Measurements from ENCODE around the gene PFKL.

Gene PFKL

DNA sequence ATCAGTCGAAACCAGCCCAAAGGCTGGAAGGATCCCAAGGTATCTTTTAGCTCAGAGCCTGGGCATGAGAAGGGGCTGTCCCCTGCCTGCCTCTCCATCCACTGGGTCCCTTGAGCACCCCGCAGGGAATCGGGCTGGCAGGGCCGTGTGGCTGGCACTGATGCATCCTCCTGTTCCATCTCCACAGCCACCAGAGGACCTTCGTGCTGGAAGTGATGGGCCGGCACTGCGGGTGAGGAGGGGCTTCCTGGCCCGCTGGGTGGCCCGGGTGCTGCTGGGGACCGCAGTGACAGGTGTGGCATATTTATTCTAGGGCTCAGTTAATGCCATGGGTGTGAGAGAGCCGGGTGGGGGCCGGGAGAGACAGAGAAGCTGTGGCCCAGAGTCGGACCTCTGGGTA is 13.6 kb downstream of the PFKL start:
- H3K4me1 Mint-ChIP-seq, result no peaks in the 10 kb centered on the region
- no peak overlapping the region for H3K4me3 Mint-ChIP-seq
- no peak overlapping the region for H3K27ac Mint-ChIP-seq
- no peaks in the 10 kb centered on the region for H3K9me3 Mint-ChIP-seq
- H3K36me3 Mint-ChIP-seq, result peaks cover 2% of the 10 kb centered on the region
- H3K27me3 Mint-ChIP-seq, result no peaks in the 10 kb centered on the region

GRCh38 chr21:44314128-44314527 is 14.3 kb downstream of the PFKL start:
- H3K4me3 Mint-ChIP-seq, result no peak overlapping the region
- no peaks in the 10 kb centered on the region for H3K27me3 Mint-ChIP-seq
- no peak overlapping the region for H3K27ac Mint-ChIP-seq
- no peaks in the 10 kb centered on the region for H3K4me1 Mint-ChIP-seq
- no peaks in the 10 kb centered on the region for H3K9me3 Mint-ChIP-seq
- peaks cover 2% of the 10 kb centered on the region for H3K36me3 Mint-ChIP-seq

DNA sequence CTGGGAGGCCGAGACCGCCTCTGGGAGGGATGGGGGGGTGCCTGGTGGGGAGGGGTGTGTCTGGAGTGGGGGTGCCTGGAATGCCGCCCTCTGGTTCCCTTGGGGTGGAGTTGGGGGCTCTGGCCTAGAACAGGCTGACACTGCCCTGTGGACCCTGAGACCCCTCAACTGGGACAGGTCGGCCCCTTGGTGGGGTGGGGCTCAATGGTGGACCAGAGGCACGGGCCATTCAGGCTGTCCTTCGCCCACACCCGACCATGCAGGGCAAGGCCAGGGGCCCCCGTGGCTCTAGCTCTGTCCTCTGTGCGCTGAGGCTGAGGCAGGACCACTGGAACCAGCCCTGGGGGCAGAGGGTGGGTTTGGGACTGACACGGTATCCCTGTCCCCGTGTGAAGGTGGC is 14.7 kb downstream of the PFKL start:
- Mint-ChIP-seq H3K27me3 (no peaks in the 10 kb centered on the region), H3K27ac (no peak overlapping the region), H3K9me3 (no peaks in the 10 kb centered on the region), H3K4me3 (no peak overlapping the region), H3K4me1 (no peaks in the 10 kb centered on the region), H3K36me3 (peaks cover 2% of the 10 kb centered on the region)

DNA sequence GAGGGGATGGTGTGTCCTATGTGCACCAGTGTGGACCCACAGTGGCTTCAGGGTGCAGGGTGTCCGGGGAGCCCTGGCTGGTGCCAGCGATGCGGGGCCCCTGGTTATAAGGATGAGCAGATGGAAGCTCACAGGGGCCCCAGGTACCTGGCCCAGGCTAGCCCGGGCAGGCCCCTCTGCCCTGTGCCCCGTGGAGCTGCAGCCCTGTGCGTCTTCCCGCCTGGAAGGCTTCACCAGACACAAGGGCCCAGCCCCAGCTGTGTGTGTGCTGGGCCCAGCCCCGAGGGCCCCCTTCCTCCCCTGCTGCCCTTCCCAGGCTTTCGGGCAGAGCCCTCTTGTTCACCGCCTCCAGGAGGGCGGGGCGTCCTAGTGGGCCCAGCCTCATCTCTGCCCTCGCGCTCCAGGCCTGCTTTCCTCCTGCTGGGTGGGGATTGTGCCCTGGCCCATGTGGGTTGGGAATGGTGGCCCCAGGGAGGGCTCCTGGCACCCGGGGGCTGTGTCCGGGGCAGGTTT is 15.9 kb downstream of the PFKL start:
- peaks cover 2% of the 10 kb centered on the region for H3K36me3 Mint-ChIP-seq
- no peak overlapping the region for H3K27ac Mint-ChIP-seq
- H3K4me1 Mint-ChIP-seq, result no peaks in the 10 kb centered on the region
- H3K9me3 Mint-ChIP-seq, result no peaks in the 10 kb centered on the region
- H3K4me3 Mint-ChIP-seq, result no peak overlapping the region
- no peaks in the 10 kb centered on the region for H3K27me3 Mint-ChIP-seq

GRCh38 chr21:44316277-44316900 is 16.5 kb downstream of the PFKL start:
- Mint-ChIP-seq H3K9me3 (no peaks in the 10 kb centered on the region), H3K4me1 (no peaks in the 10 kb centered on the region), H3K27me3 (no peaks in the 10 kb centered on the region), H3K27ac (peak overlapping the region; percentile 72), H3K4me3 (no peak overlapping the region), H3K36me3 (no peaks in the 10 kb centered on the region)

- H3K4me3 Mint-ChIP-seq, result no peak overlapping the region
- H3K36me3 Mint-ChIP-seq, result no peaks in the 10 kb centered on the region
- H3K27ac Mint-ChIP-seq, result no peak overlapping the region
- H3K4me1 Mint-ChIP-seq, result no peaks in the 10 kb centered on the region
- H3K27me3 Mint-ChIP-seq, result no peaks in the 10 kb centered on the region
- no peaks in the 10 kb centered on the region for H3K9me3 Mint-ChIP-seq
These were observed 17.5 kb downstream of the PFKL start for GRCh38 chr21:44317241-44317782.

- Mint-ChIP-seq H3K9me3 (no peaks in the 10 kb centered on the region), H3K4me1 (no peaks in the 10 kb centered on the region), H3K27ac (no peak overlapping the region), H3K27me3 (no peaks in the 10 kb centered on the region), H3K4me3 (no peak overlapping the region), H3K36me3 (no peaks in the 10 kb centered on the region)
These were observed 18.0 kb downstream of the PFKL start for GRCh38 chr21:44317871-44318270.

DNA sequence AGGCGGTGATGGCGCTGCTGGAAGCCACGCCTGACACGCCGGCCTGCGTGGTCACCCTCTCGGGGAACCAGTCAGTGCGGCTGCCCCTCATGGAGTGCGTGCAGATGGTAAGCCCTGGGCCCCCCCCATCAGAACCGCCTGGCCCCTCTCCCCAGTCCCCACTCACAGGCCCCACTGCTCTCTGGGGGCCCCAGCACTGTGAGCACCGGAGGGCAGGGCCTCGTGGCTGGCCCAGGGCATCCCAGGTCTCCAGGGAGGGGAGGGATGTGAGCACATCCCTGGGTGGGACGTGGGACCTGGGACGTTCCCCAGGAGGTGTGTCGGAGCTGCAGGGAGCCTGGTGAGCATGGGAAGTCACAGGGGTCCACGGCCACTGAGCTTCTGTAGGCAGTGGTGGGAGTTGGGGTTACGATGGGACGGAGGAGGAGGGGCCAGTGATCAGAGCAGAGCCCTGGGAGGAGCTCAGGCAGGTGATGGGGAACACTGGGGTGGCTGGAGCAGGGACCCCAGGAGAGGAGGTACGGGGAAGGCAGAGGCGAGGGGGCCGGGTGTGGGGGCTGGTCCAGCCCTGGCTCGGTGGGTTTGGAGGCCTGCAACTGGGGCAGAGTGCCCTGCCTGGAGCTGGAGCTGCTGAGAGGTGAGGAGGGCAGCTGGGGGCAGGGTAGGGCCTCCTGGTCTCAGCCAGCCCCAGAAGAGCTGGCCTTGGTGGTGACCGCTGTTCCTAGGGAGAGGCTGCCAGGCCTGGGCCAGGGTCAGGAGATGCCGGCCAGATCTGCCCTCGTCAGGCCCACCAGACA is 18.8 kb downstream of the PFKL start:
- no peaks in the 10 kb centered on the region for H3K27me3 Mint-ChIP-seq
- H3K27ac Mint-ChIP-seq, result no peak overlapping the region
- H3K36me3 Mint-ChIP-seq, result no peaks in the 10 kb centered on the region
- no peaks in the 10 kb centered on the region for H3K9me3 Mint-ChIP-seq
- H3K4me3 Mint-ChIP-seq, result no peak overlapping the region
- H3K4me1 Mint-ChIP-seq, result no peaks in the 10 kb centered on the region

DNA sequence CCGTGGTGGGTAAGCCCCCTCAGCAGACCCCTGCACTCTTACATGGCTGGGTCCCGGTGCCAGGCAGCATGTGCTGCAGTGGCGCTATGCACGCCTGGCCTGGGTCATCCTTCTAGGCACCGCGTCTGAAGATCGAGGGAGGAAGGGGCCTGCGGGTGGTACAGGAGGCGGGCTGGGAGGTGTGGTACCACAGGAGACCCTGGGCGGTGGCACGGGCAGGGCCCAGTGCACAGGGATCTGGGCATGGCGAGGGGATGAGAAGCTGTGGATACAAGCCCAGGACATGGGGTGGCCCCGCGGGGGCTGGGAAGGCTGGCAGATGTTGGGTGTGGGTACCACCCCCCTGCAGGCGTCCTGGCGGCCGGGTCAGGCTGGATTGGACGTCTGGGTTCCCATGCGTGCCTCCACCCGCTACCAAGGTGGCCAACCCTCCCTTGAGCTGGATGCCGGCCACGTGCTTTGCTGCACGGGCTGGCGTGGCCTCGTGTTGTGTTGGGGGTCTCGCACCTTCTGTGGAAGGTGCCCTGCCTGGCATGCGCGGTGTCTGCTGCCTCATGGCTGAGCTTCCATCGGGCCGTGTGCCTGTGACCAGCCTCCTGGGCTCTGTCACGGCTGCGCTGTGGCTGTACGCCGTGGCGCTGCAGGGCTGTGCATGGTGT is 19.7 kb downstream of the PFKL start:
- Mint-ChIP-seq H3K4me3 (no peak overlapping the region), H3K9me3 (no peaks in the 10 kb centered on the region), H3K4me1 (no peaks in the 10 kb centered on the region), H3K27me3 (no peaks in the 10 kb centered on the region), H3K36me3 (no peaks in the 10 kb centered on the region), H3K27ac (no peak overlapping the region)

GRCh38 chr21:44320847-44321246 is 21.0 kb downstream of the PFKL start:
- Mint-ChIP-seq H3K4me3 (no peak overlapping the region), H3K27me3 (no peaks in the 10 kb centered on the region)

GRCh38 chr21:44321846-44322450 is 22.1 kb downstream of the PFKL start:
- Mint-ChIP-seq H3K27me3 (no peaks in the 10 kb centered on the region), H3K4me3 (no peak overlapping the region), H3K9me3 (no peaks in the 10 kb centered on the region), H3K4me1 (no peaks in the 10 kb centered on the region), H3K27ac (no peak overlapping the region), H3K36me3 (no peaks in the 10 kb centered on the region)

More at GRCh38 chr21:44320847-44321246, 21.0 kb downstream of the PFKL start:
- no peaks in the 10 kb centered on the region for H3K9me3 Mint-ChIP-seq
- no peak overlapping the region for H3K27ac Mint-ChIP-seq
- no peaks in the 10 kb centered on the region for H3K36me3 Mint-ChIP-seq
- H3K4me1 Mint-ChIP-seq, result no peaks in the 10 kb centered on the region

DNA sequence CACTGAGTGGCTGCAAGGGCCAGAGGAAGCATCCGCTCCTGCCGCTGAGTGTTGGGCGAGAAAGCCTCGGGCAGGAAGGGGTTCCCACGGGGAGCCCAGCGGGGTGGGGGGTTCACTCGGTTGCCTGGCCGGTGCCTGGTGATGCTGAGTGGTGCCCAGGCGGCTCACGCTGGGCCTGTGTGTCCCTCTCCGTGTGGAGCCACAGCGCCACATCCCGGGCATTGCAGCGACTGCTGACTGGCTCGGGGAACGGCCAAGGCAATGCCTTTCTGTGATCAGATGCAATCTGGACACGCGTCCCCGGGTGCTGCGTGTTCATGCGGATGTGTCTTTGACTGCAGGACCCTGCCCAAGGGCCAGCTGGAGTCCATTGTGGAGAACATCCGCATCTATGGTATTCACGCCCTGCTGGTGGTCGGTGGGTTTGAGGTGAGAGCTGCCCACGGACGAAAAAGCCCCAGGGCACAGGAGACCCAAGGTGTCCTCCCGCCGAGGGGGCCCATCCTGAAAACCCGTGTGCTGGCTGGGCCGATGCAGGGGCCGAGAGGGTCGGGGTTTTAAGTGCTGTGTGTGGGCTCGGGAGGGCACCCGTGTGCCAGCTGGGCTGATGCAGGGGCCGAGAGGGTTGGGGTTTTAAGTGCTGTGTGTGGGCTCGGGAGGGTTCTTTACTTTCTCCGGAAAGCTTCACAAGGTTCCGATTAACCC is 22.9 kb downstream of the PFKL start:
- Mint-ChIP-seq H3K27me3 (no peaks in the 10 kb centered on the region), H3K4me3 (no peak overlapping the region), H3K36me3 (no peaks in the 10 kb centered on the region), H3K4me1 (no peaks in the 10 kb centered on the region), H3K9me3 (no peaks in the 10 kb centered on the region), H3K27ac (no peak overlapping the region)

DNA sequence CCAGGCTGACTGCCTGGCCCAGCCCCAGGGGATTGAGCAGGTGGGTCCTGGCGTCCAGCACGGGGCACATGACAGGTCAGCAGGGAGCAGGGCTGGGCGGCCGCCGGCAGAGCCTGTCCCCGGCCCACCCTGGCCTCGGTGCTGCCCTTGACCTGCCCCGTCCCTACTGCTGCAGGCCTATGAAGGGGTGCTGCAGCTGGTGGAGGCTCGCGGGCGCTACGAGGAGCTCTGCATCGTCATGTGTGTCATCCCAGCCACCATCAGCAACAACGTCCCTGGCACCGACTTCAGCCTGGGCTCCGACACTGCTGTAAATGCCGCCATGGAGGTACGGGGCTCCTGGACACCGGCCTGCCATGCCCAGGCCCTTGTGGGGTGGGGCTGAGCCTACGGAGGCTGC is 23.7 kb downstream of the PFKL start:
- no peak overlapping the region for H3K4me3 Mint-ChIP-seq
- H3K36me3 Mint-ChIP-seq, result no peaks in the 10 kb centered on the region
- no peaks in the 10 kb centered on the region for H3K27me3 Mint-ChIP-seq
- H3K4me1 Mint-ChIP-seq, result no peaks in the 10 kb centered on the region
- H3K9me3 Mint-ChIP-seq, result no peaks in the 10 kb centered on the region
- no peak overlapping the region for H3K27ac Mint-ChIP-seq

- no peak overlapping the region for H3K4me3 Mint-ChIP-seq
- no peaks in the 10 kb centered on the region for H3K9me3 Mint-ChIP-seq
- no peaks in the 10 kb centered on the region for H3K27me3 Mint-ChIP-seq
- H3K4me1 Mint-ChIP-seq, result no peaks in the 10 kb centered on the region
- no peaks in the 10 kb centered on the region for H3K36me3 Mint-ChIP-seq
- H3K27ac Mint-ChIP-seq, result no peak overlapping the region
These were observed 24.4 kb downstream of the PFKL start for GRCh38 chr21:44324106-44324853.

GRCh38 chr21:44324854-44325107 is 24.9 kb downstream of the PFKL start:
- H3K27ac Mint-ChIP-seq, result no peak overlapping the region
- H3K4me1 Mint-ChIP-seq, result no peaks in the 10 kb centered on the region
- H3K36me3 Mint-ChIP-seq, result no peaks in the 10 kb centered on the region
- no peaks in the 10 kb centered on the region for H3K27me3 Mint-ChIP-seq
- H3K9me3 Mint-ChIP-seq, result no peaks in the 10 kb centered on the region
- no peak overlapping the region for H3K4me3 Mint-ChIP-seq

Measured in activated naive CD4-positive, alpha-beta T cell treated with anti-CD3 and anti-CD28 coated beads, Interleukin-2, amount 50 U/mL, for 24 hours (primary cell).